Activated T-helper 2 cell treated with anti-CD3 and anti-CD28 coated beads, Interferon-gamma antibody, Interleukin-2, Interleukin-4, amounts not matched to agents 10 μg/mL and 5 μg/mL and 100 μg/mL, durations not matched to agents 14 hours and 24 hours and 36 hours (primary cell): ENCODE data around the gene KDM4B. TPM values are rescaled to one million over a fixed set of nuclear protein-coding genes. Genes with fewer than 3 reads are reported as not detected.

ENCODE experiments used
- DNase-seq: peaks from one replicate; pipeline ENCODE4 v3.0.0; 2021; ENCODE audit warnings: low spot score
- H3K27ac Mint-ChIP-seq: one replicate; pipeline ENCODE4 v1.8.0; 2021; ENCODE audit warnings: mixed read lengths
- H3K27me3 Mint-ChIP-seq: one replicate; pipeline ENCODE4 v1.8.0; 2021; ENCODE audit warnings: low read depth, mixed read lengths
- H3K36me3 Mint-ChIP-seq: one replicate; pipeline ENCODE4 v1.8.0; 2021; ENCODE audit warnings: low read depth, mixed read lengths
- H3K4me1 Mint-ChIP-seq: one replicate; pipeline ENCODE4 v1.8.0; 2021; ENCODE audit warnings: low read depth, mixed read lengths
- H3K4me3 Mint-ChIP-seq: one replicate; pipeline ENCODE4 v1.8.0; 2021; ENCODE audit warnings: low read depth, mild to moderate bottlenecking, moderate library complexity, mixed read lengths
- H3K9me3 Mint-ChIP-seq: one replicate; pipeline ENCODE4 v1.8.0; 2021; ENCODE audit warnings: mixed read lengths
- intact Hi-C: fragments of 100-400 bp; cut with micrococcal nuclease; formaldehyde crosslinking; loops from one replicate; pipeline ENCODE4 v1.15.1; 2023
- total RNA-seq: library from RNA; stranded (reverse); gene quantifications from 2 replicates; pipeline ENCODE4 v1.2.3, GENCODE V29; 2022

Gene KDM4B
- total RNA-seq, 1 donor from 2014 or later: 51.7 TPM

DNA sequence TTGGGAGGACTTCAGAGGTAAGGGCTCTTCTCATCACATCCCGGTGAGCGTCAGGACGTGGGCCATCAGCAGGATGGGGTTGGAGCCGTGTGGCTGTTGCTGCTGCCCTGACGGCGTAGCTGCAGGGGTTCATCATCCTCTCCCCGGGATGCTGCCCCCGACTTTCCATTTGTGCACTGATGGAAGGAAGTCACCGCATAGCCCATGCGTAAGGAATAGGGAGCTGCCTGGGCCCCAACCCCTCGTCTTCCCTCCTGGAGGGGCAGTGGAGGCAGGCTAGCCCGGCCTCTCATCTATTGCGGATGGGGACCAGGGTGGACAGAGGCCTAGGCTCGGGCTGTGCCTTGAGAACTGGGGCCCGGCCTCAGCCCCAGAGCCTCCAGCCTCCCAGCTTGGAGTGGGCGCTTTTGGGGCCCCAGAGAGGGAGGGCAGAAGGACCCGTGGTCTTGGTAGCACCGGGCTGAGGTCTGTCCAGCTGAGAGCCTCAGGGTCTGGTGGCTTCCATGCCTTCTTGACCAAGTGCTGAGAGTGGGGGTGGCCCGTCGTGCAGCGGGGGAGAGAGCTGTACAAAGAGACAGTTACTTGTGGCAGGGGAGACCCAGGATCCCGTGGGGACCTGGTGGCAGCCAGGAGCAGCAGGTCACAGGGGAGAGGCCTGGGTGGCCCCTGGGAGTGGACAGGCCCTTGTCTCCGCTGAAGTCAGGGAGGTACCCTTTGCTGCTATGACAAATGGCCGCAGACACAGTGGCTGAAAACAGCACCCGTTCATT, 44.0 kb downstream of the KDM4B start:
- no peak overlapping the region for H3K27ac Mint-ChIP-seq
- no peaks in the 10 kb centered on the region for H3K4me1 Mint-ChIP-seq
- DNase-seq: no peak
- H3K27me3 Mint-ChIP-seq: no peaks in the 10 kb centered on the region
- peaks cover 13% of the 10 kb centered on the region for H3K36me3 Mint-ChIP-seq
- H3K9me3 Mint-ChIP-seq: no peaks in the 10 kb centered on the region
- H3K4me3 Mint-ChIP-seq: no peak overlapping the region
- intact Hi-C loops: no loop called here

DNA sequence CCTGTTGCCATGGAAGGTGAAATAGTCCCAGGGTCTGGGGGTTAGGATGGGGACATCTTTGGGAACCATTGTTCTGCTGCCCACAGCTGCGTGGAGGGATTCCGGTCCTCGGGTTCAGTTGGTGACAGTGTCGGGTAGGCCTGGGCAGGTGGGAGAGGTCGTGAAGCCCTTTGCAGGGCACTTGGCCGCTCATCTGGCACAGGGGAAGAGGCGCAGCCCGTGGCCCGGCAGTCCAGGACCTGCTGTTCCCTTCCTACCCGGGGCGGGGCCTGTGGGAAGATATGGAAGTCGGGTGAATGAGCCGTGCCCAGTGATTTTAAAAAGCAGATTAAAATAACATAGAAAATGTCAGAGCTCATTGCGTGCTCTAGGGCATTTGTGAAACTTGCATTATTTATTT, 44.8 kb downstream of the KDM4B start:
- no peaks in the 10 kb centered on the region for H3K9me3 Mint-ChIP-seq
- no peaks in the 10 kb centered on the region for H3K27me3 Mint-ChIP-seq
- no peak for DNase-seq
- intact Hi-C loops: no loop called here
- H3K4me3 Mint-ChIP-seq: no peak overlapping the region
- H3K36me3 Mint-ChIP-seq: peaks cover 9% of the 10 kb centered on the region
- no peak overlapping the region for H3K27ac Mint-ChIP-seq
- H3K4me1 Mint-ChIP-seq: peaks cover 3% of the 10 kb centered on the region

DNA sequence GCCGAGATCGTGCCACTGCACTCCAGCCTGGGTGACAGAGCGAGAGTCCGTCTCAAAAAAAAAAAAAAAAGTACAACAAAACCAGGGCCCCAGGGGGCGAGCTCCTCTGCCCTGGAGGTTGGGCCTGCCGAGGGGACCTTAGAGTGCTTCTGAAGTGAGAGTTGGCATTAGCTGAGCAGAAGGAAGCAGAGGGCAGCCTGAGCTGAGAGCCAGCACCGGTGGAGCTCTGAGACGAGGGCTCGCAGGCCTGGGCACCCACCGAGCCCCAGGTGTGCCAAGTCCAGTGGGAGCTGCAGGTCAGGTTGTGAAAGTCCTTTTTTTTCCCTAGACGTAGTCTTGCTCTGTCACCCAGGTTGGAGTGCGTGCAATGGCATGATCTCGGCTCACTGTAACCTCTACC, 46.0 kb downstream of the KDM4B start:
- Mint-ChIP-seq H3K27ac (no peak overlapping the region), H3K4me3 (no peak overlapping the region), H3K4me1 (peaks cover 3% of the 10 kb centered on the region), H3K36me3 (peaks cover 9% of the 10 kb centered on the region), H3K27me3 (no peaks in the 10 kb centered on the region), H3K9me3 (no peaks in the 10 kb centered on the region)
- no peak for DNase-seq
- intact Hi-C loops: no loop called here

DNA sequence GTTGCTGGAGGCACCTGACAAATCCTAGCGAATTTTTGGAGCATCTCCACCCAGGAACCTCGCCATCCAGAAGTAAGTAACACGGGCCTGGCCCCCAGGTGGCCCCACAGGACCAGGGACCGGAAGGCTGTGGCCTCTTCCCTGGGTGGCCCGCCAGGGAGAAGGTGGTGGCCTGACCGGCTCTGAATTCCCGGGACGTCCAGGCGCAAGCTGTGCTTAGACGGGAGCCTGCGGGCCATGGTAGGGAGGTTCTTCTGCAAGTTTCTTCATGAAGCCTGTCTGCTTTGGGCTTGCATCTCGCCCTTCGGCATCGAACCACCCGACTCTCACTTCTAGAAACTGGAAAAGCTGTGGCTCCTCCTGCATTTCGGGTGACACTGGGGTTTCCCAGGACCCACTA, 47.4 kb downstream of the KDM4B start:
- no peak overlapping the region for H3K4me3 Mint-ChIP-seq
- H3K4me1 Mint-ChIP-seq: peaks cover 3% of the 10 kb centered on the region
- intact Hi-C loops: no loop called here
- no peaks in the 10 kb centered on the region for H3K27me3 Mint-ChIP-seq
- no peak overlapping the region for H3K27ac Mint-ChIP-seq
- no peak for DNase-seq
- H3K9me3 Mint-ChIP-seq: no peaks in the 10 kb centered on the region
- H3K36me3 Mint-ChIP-seq: peaks cover 9% of the 10 kb centered on the region

DNA sequence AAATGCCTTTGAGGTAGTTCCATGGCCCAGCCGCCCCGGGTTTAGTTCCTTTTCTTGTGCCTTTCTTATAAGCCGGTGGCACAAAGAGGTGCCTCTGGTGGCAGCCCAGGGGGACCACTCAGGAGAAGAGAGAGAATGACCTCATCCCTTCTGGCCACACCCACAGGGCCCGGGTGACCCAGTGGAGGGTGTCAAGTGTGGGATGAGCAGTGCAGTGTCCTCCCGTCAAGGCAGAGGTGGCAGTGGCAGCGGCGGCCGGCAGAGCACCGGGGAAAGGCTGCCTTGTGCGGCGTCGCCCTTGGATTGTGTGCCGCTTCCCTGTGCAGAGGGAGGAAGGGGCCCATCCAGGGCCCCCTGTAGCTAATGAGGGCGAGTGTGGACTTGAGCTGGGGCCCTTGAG, 47.9 kb downstream of the KDM4B start:
- intact Hi-C loops: no loop called here
- H3K27me3 Mint-ChIP-seq: no peaks in the 10 kb centered on the region
- peaks cover 9% of the 10 kb centered on the region for H3K36me3 Mint-ChIP-seq
- no peaks in the 10 kb centered on the region for H3K9me3 Mint-ChIP-seq
- DNase-seq: no peak
- peaks cover 3% of the 10 kb centered on the region for H3K4me1 Mint-ChIP-seq
- H3K4me3 Mint-ChIP-seq: no peak overlapping the region
- no peak overlapping the region for H3K27ac Mint-ChIP-seq

DNA sequence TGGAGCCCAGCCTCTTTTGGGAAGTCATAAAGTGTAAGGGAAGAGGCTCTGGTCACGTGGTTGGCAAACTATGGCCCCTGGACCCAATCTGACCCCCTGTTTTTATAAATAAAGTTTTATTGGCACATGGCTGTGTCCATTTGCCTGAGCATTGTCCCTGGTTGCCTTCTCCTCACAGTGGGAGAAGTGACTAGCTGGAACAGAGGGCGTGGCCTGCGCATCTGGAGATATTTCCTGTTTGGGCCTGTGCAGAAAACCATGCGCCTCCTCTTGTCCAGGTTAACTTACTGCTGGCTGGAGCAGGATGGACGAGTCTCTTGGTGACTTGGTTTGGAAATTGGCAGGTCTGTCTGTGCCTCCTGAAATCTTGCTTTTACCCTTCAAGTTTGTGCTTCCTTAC, 48.3 kb downstream of the KDM4B start:
- no peaks in the 10 kb centered on the region for H3K27me3 Mint-ChIP-seq
- peaks cover 11% of the 10 kb centered on the region for H3K36me3 Mint-ChIP-seq

DNA sequence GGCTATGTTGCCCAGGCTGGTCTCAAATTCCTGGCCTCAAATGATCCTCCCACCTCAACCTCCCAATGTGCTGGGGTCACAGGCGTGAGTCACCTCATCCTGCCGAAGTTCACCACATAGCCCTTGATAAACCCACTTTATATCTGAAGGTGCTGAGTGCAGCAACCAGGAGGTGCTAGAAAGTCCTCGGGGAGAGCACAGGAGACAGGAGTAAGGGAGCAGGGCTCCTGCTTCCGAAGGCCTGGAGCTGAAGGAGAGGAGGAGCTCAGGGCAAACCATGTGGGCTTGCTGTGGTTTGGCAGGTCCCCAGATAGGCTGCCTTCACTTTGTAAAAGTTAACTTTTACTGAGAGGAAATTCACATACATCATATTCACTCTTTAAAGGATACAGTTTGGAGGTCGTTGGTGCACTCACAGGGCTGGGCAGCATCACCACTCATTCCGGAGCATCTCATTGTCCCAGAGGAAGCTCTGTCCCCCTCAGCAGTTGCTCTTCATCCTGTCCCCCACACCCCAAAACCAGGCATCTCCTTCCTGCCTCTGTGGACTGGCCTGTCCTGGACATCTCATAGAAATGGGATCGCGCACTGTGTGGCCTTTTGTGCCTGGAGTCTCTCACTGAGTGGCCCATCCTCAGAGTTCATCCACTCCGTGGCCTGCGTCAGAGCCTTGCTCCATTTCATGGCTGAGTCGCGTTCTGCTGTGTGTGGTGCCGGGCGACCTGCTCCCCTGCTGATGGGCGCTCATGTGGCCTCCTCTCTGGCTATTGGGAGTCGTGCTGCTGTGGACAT, 49.5 kb downstream of the KDM4B start:
- no peak overlapping the region for H3K27ac Mint-ChIP-seq
- H3K27me3 Mint-ChIP-seq: no peaks in the 10 kb centered on the region
- peaks cover 11% of the 10 kb centered on the region for H3K36me3 Mint-ChIP-seq
- intact Hi-C loops: no loop called here
- H3K4me3 Mint-ChIP-seq: no peak overlapping the region
- H3K9me3 Mint-ChIP-seq: no peaks in the 10 kb centered on the region
- DNase-seq: no peak
- peaks cover 3% of the 10 kb centered on the region for H3K4me1 Mint-ChIP-seq

More for the DNA sequence above, 48.3 kb downstream of the KDM4B start:
- DNase-seq: no peak
- H3K27ac Mint-ChIP-seq: no peak overlapping the region
- no peaks in the 10 kb centered on the region for H3K9me3 Mint-ChIP-seq
- intact Hi-C loops: no loop called here
- H3K4me3 Mint-ChIP-seq: no peak overlapping the region
- peaks cover 3% of the 10 kb centered on the region for H3K4me1 Mint-ChIP-seq

DNA sequence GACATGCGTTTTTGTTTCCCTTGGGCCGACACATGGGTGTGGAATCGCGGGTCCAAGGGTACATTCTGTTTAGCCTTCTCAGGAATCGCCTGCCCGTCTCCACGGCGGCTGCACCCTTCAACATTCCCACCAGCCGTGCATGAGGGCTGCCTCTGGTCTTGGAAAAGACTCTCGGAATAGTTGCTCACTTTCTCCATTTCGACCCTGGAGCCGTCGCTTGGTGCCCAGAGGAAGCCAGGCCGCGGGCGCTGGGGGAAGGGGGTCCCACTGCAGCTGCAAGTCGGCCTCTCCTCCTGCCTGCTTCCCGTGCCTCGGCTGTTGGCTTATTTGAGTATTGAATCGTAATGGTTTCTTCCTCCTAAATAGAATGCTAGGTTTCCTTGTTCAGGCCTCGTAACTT, 51.5 kb downstream of the KDM4B start:
- peaks cover 11% of the 10 kb centered on the region for H3K36me3 Mint-ChIP-seq

DNA sequence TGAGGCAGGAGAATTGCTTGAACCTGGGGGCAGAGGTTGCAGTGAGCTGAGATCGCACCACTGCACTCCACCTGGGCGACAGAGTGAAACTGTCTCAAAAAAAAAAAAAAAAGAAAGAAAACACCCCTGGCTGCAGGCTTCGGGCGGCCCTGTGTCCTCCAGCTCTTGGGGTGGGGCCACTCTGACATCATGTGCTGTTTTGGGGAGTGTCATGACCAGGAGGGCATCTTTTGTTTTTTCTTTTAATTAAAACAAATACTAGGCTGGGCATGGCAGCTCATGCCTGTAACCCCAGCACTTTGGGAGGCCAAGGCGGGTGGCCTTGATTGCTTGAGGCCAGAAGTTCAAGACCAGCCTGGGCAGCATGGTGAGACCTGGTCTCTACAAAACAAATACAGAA, 52.1 kb downstream of the KDM4B start:
- Mint-ChIP-seq H3K27ac (no peak overlapping the region), H3K27me3 (no peaks in the 10 kb centered on the region), H3K9me3 (no peaks in the 10 kb centered on the region)

More for the DNA sequence above, 51.5 kb downstream of the KDM4B start:
- Mint-ChIP-seq H3K4me1 (peaks cover 3% of the 10 kb centered on the region), H3K4me3 (no peak overlapping the region), H3K27ac (no peak overlapping the region), H3K27me3 (no peaks in the 10 kb centered on the region), H3K9me3 (no peaks in the 10 kb centered on the region)
- DNase-seq: no peak
- intact Hi-C loops: no loop called here

DNA sequence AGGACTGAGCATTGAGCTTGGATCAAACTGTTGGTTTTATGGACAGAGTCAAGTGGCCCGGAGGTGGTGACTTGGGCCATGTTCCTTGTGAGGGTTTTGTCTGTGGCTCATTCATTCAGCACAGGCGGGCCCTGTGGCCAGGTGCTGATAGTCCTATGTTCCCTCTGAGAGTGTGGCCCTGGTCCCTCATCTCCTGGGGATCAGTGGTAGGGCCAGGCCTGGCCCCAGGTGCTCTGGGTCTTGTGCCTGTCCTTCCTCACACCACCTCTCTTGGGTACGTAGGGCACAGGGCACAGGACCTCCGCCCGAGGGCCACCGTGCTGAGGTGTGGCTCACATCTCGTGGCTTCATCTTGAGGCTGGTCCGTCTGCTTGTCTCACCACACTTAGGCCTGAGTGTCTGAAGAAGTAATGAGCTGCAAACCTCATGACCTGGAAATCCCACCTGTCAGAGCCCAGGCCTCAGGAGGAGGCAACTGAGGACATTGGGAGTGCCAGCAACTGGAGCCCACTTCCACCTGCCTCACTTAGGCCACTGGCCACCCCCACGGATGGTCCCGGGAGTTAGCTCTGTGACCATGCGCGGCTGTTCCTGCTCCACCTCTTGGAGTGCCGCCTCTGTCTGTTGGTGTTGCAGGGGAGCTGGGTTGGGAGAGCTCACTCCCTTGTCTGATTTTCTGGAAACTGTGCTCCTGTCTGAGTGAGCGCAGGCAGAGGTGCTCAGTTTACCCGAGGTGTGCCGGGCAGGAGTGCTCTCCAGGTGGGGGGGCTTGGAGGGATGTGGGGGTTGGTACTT, 53.4 kb downstream of the KDM4B start:
- intact Hi-C loops: no loop called here
- peaks cover 5% of the 10 kb centered on the region for H3K36me3 Mint-ChIP-seq
- H3K27me3 Mint-ChIP-seq: no peaks in the 10 kb centered on the region
- H3K27ac Mint-ChIP-seq: no peak overlapping the region
- DNase-seq: no peak
- H3K4me3 Mint-ChIP-seq: no peak overlapping the region
- H3K4me1 Mint-ChIP-seq: peaks cover 3% of the 10 kb centered on the region
- H3K9me3 Mint-ChIP-seq: no peaks in the 10 kb centered on the region

More for the DNA sequence above, 52.1 kb downstream of the KDM4B start:
- no peak overlapping the region for H3K4me3 Mint-ChIP-seq
- peaks cover 11% of the 10 kb centered on the region for H3K36me3 Mint-ChIP-seq
- H3K4me1 Mint-ChIP-seq: peaks cover 3% of the 10 kb centered on the region
- intact Hi-C loops: no loop called here
- no peak for DNase-seq

DNA sequence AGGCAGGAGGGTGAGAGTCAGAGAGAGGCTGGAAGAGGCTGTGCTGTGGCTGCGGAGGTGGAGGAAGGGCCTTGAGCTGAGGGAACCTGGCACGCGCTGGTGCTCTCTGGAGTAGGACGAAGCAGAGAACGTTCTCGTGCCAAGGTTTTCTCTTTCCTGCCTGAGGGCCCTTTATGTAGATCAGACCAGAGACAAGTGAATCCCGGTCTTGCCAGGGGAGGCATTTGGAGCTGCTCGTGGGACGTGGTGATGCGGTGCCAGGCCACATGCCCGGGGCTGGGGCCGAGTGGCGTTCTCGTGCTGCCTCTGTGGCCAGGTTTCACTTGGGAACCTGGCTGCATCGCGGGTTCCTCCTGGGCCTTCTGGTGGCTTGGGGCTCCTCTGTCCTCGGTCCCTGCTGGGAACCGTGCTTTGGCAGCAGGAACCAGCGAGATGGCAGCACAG, 54.2 kb downstream of the KDM4B start:
- Mint-ChIP-seq H3K4me3 (no peak overlapping the region), H3K36me3 (peaks cover 3% of the 10 kb centered on the region), H3K27ac (no peak overlapping the region), H3K9me3 (no peaks in the 10 kb centered on the region), H3K27me3 (no peaks in the 10 kb centered on the region), H3K4me1 (peaks cover 2% of the 10 kb centered on the region)
- no peak for DNase-seq
- intact Hi-C loops: no loop called here

DNA sequence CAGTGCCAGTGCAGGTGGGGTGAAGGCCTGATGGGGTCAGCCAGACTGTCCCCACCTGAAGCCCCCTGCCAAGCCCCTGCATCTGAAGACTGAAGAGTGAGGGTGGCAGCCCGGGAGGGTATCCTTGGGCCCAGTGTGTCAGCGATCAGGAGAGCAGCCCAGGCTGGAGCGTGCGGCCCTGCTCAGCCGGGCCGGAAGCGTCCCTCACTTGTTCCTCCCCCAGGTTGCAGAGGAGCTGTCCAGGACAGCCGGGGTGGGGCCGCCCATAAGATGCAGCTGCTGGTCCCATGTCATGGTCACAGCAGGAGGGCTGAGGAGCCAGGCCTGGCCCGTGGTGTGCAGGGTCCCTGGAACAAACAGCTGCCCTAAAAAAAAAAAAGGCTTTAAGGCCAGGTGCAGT, 55.4 kb downstream of the KDM4B start:
- no peak for DNase-seq
- H3K4me3 Mint-ChIP-seq: no peak overlapping the region
- no peaks in the 10 kb centered on the region for H3K27me3 Mint-ChIP-seq
- H3K4me1 Mint-ChIP-seq: no peaks in the 10 kb centered on the region
- H3K36me3 Mint-ChIP-seq: peaks cover 3% of the 10 kb centered on the region
- intact Hi-C loops: no loop called here
- H3K9me3 Mint-ChIP-seq: no peaks in the 10 kb centered on the region
- no peak overlapping the region for H3K27ac Mint-ChIP-seq
